Fibroblast of the conjunctiva (primary cell): ENCODE data around the gene PRKCB.
A peak's percentile ranks its signal among the peaks of the same experiment; 100 is the strongest.
"Not testable (repeated sequence)": the region's sequence is repeated elsewhere in the genome, so short reads cannot be mapped to it uniquely, and the experiment has no call there.

Experiments
- DNase-seq: peaks from one replicate; pipeline ENCODE4 v3.0.0-alpha.2; 2010; ENCODE audit warnings: low read depth

PRKCB gene

DNA sequence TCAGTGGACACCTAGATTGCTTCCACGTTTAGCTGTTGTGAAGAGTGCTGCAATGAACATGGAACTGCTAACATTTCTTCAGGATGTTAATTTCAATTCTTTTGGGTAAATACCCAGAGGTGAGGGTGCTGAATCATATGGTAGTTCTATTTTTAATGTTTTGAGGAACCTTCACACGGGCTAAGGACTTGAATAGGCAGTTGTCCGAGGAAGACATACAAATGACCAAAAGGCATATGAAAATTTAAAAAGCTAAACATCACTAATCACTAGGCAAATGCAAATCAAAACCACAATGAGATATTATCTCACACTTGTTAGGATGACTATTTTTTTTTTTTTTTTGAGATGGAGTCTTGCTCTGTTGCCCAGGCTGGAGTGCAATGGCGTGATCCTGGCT is 173.3 kb downstream of the PRKCB start:
- no peak for DNase-seq

DNA sequence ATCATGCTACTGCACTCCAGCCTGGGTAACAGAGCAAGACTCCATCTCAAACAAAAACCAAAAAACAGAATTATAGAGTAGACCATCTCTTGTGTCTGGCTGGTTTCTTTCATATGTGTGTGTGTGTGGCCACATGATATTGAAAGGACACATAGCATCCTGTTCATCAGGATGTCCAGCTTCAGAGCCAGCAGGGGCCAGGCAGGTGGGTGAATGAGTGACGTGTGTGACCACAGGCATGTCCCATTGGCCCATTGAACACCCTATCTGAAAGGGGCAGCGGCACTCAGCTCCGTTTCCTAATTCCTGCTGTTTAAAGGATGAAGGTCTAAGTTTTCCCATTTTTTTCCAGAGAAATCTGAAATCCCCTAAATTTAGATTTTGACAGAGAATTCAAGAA is 174.2 kb downstream of the PRKCB start:
- no peak for DNase-seq

DNA sequence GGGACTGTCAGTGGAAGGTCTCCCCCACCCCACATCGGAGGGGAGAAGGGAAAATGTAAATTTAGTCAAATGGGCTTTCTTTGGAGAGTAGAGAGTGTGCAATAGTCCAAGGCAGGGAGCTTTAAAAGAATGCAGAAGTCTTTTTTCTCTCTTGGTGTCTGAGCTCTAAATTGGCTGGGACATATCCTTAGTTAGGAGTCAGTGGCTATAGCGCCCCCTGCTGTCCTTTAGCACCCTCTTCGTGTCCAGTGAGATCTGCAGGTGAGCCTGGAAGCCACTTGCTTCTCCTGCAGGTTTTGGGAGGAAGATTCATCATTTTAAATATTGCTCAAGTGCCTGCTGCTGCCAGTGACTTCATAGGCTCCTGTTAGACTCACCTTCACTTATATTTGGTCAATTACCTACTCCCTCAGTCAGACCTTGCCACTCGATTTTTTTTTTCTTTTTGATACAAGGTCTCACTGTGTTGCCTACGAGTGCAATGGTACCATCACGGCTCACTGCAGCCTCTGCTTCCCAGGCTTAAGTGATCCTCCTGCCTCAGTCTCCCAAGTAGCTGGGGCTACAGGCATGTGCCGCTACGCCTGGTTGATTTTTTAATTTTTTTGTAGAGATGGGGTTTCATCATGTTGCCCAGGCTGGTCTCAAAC is 174.8 kb downstream of the PRKCB start:
- peak; percentile 40 for DNase-seq

DNA sequence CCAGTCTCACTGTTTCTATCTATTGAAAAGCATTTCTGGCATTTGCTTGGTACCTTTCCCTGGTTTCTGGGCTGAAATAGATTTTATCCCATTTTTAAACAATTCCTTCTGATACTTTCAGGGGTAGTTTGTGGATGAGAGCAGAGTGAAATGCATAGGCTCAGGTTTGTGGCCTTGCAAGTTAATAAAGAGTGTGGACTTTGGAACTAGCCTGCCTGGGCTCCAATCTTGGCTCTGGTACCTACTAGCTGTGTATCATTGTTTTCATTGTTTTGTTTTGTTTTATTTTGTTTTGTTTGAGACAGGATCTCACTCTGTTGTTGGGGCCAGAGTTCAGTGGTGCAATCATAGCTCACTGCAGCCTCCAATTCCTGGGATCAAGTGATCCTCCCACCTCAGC is 175.5 kb downstream of the PRKCB start:
- DNase-seq, result no peak

DNA sequence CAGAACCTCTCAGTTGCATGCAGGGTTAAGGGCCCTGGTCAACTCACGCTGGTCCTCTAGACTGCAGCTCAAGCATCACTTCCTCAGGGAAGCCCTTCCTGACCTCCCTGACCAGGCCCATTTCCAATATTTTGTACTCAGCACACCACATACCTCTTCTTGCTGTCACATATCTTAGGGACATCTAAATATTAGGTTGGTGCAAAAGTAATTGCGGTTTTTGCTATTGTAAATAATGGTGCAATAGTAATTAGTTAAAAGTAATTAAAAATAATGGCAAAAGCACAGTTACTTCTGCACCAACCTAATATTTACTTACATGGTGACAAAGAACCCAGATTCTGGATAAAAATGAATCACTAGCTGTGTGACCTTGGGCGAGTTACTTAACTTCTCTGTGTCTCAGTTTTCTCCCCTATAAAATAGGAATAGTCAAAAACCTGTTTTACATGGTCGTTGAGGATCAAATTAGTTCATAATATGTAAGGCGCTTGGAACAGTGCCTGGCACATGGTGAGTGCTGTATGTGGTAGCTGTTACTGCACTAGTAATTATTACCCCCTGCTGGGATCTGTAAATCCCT is 177.4 kb downstream of the PRKCB start:
- no peak for DNase-seq

DNA sequence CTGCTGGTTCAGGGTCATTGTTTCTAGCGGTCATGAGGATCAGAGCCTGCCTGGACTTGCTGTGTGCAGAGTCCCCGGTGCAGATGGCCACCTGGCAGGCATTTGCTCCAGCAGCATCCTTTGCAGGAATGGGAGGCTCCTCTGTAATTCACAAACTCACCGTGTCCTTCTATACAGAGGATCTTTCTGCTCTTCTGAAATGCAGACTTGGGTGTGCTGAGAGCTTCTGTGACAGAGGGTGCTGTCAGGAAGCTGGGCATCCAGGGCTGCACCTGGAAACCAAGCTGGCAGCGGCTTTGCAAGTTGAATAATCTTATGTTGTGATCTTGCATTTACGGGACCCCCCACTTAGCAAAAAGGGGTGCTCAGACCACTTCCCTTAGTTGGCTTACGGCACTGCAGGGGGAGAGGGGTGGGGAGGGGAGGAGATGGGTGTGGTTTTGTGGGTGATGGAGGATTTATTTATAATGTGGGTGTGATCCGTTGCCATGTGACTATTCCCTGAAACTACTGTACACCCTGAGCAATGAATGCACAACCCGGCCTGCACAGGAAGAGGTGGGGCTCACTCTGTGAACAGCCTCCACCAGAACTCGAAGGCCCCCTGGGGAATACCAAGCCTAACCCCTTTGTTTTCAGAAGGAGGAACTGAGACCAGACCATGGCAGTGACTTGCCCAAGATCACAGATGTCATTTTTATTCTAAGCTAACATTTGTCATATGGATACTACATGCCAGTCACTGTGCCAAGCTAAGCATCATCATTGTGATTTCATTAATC is 178.3 kb downstream of the PRKCB start:
- DNase-seq, result no peak

DNA sequence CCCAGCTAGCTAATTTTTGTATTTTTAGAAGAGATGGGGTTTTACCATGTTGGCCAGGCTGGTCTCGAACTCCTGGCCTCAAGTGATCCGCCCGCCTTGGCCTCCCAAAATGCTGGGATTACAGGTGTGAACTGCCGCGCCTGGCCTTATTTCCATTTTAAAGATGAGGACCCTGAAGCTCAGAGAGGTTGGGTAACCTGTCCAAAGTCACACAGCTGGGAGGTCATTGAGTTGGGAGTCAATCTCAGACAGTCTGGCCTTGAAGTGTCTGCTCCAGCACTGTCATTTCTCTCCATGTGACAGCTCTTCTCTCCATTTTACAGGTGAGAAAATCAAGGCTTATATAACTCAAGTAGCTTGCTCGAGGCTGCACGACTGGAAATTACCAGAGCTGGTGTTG is 179.2 kb downstream of the PRKCB start:
- not testable (repeated sequence) for DNase-seq

DNA sequence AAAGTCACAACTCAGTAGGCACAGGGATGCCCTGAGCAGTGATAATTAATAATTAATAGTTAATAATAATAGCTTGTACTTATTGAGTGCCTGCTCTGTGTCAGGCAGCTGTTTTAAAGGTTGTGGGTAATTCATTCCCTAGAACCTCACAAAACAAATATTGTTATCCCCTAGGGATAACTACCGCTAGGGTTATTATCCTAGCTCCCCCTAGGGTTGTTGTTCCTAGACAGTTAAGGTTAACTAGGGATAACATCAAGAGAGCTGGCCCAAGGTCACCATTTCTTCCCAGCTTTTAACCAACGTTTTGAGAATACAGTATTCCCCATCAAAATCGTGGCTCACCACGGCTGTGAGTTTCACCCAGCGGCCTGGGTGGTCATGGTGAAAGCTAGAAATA is 180.1 kb downstream of the PRKCB start:
- DNase-seq, result no peak

DNA sequence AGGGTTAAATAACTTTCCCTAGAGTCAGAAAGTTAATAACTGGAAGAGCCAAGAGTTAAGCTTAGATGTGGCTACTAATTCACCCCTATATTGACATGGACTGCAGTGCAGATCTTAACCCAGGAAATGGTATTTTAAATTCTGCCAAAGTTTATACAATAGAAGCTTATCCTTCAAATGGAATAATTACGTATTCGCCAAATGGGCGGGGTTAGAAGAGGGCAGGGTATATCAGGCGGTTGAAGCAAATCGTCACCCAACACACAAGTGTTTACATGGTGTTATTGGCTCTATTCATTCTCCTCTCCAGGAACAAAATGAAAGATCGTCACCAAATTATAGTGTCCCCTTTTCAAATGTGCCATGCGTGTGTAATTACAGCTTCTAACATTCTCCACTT is 182.7 kb downstream of the PRKCB start:
- DNase-seq, result no peak

DNA sequence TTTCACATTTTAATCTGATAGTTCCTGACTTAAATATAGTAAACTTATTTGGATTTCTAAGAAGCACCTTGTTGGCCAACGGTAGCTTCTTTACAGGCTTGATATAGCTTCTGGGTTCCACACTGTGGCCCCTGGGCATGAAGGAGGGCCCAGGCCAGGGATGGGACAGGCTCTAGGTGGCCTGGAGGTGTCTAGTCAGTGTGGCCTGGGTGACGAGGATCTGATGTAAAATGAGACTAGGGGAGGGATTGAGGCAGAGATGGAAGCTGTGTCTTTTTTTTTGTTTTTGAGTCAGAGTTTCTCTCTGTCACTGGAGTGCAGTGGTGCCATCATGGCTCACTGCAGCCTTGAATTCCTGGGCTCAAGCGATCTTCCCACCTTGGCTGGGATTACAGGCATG is 187.0 kb downstream of the PRKCB start:
- no peak for DNase-seq

DNA sequence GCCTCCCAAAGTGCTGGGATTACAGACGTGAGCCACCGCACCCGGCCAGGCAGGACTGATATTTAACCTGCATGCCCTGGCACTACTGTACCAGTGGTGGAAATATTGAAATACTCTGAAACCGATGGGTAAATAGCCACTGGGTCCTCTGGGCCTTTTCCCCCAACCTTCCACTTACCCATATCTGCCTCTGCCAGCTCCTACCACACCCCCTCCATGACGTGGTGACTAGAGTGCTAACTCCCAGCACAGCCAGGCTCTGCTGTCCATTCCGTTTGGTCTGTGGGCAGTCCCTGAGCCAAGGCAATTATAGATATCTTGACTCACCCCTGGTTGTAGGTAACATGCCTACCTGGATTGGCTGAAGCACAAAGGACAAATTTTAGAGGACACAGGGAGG is 187.8 kb downstream of the PRKCB start:
- DNase-seq, result no peak

DNA sequence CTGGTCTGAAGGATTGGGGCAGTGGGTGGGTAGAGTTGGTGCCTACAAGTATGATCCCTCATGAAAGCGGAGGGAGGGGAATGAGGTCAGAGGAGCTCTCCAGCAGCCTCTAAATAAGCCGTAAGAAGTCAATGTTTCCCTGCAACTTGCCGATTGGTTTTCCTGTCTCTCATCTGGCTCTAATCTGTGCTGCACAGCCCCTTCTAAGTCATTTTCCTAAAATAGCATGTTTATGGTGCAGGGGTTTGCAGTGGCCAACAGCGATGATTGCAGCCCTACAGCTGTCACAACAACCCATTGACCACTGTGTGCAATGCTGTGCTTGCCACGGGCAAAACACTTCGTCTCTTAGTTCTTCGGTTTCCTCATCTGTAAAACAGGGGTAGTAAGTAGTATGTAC is 189.2 kb downstream of the PRKCB start:
- DNase-seq, result no peak

DNA sequence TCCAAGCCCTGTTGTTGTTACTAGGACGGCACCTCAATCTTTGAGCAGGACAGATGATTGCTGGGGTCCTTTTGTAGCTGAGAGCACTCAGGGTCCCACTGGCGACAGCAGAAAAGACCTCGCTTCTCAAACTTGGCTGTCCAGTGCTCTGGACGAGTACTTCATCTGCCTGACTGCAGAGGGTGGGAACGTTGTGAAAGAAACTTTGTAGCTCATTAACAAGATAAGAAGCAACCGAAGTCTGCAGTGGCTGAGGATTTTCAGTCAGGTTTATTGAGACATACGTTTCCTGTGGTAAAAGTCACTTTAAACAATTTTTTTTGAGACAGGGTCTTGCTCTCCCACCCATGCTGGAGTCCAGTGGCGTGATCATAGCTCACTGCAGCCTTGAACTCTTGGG is 191.7 kb downstream of the PRKCB start:
- no peak for DNase-seq

DNA sequence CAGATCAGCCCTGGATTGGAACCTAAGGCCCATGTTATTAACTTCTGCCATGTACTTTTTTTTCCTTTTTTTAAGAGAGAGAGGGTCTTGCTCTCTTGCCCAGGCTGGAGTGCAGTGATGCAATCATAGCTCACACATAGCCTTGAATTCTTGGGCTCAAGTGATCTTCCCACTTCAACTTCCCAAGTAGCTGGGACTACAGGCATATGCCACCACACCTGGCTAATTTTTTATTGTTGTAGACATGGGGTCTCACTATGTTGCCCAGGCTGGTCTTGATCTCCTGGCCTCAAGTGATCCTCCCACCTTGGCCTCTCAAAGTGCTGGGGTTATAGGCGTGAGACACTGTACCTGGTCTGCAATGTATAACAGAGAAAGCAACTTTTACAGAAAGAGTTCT is 194.1 kb downstream of the PRKCB start:
- DNase-seq, result not testable (repeated sequence)

DNA sequence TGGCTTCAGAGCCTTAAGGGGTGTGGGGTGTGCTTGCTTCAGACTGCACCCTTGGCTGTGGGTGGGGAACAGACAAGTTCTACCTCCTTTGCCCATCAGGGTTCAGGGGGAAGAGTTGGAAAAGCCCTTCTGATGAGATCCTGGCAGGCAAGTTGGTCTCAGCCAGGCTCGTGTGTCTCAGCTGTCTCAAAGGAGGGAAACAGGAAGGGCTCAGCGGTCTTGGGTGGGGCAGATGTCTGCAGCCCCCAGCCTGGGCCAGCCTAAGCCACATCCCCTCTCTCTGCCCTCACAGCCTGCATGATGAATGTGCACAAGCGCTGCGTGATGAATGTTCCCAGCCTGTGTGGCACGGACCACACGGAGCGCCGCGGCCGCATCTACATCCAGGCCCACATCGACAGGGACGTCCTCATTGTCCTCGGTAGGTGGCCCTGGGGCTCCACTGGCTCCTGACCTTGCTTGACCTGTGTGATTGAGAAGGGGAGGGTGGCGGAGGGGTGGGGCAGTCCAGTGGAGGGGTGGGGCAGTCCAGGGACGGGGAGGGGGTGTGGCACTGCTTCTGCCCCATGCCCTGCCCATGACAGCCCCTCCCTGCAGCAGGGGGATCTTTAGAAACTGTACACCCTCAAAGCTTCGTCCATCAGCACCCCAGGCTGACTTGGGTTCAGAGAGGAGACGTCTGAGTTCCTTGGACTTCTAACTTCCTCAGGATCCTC is 199.5 kb downstream of the PRKCB start:
- no peak for DNase-seq

DNA sequence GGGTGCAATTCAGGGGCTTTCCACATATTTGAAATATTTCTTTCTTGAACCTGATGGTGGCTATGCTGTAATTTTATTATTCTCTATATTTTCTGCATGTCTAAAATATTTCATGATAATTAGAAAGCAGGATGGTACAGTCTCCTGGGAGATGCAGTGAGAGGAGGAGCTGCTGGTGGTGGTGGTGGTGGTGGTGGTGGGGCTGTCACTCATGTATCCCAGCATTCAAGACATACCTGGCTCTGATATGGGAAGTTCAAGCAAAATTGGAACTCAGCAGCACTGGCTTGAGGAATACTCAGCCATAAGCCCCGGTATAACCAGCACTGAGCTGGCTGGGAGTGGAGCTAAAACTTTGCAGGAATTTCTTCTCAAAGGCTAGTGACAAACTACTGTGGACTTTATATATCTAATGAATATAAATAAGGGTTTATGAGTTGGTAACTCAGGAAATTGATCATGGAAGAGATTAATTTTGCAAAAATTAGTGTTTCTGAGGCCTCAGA is 200.3 kb downstream of the PRKCB start:
- no peak for DNase-seq

DNA sequence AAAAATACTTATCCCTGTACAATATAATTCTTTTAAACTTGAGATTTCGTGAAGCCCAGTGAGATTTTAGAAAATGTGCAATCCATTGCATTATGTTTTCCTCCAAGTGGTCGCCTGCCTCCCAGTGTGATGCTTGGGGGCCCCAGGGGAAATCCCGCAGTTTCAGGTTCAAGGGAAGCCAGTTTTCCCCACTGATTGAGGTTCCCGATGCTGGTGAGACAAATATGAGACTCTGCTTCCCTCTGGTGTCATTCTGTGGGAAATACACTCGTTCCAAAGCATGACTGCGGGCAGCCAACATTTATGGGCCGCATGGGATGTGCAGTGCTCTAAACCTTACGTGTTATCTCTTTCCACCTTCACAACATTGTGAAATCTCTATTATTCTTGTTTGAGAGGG is 200.8 kb downstream of the PRKCB start:
- DNase-seq, result peak; percentile 8

DNA sequence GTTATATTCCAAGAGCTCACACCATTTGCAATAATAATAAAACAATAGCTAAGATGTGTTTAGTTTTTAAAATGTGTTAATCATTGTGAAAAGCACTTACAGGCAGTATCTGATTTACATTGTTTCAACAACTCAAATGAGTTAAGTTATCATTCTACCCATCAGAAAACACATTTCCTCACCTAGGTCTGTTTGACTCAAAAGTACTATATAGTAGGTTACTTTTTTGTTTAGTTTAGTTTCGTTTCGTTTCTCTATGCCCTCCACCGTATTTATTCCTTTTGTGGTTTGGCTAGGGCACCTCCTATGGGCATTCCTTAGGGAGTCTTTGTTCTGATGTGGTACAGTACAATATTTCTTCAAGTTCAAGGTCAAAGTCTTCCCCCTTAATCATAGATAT is 201.6 kb downstream of the PRKCB start:
- no peak for DNase-seq

DNA sequence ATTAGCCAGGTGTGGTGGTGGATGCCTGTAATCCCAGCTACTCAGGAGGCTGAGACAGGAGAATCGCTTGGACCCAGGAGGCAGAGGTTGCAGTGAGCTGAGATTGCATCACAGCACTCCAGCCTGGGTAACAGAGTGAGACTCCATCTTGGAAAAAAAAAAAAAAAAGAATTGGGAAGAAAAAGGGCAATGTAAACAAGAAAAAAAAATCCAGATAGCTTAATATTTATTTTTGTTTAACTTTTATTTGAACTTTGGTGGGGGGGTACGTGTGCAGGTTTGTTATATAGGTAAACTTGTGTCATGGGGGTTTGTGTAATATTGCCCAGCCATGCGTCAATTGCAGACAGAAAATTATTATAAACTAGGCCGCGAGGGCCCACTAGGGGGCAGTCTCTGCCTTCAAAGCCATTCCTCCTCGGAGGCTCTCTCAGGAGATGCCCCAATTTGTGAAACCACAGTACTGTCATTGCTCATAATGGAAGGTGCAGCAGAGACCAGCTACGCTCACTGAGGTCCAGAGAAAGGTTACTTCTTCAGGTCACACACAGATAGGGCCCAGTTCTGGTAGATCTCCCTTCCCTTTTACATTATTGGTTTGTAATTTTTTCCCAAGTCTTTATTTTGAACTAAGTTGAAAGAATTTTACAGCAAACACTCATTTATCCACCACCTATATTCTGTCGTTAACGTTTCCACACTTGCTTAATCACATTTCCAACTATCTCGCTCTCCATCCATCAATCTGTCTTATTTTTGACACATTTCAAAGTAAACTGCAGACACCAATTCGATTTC is 206.2 kb downstream of the PRKCB start:
- DNase-seq, result peak; percentile 9

DNA sequence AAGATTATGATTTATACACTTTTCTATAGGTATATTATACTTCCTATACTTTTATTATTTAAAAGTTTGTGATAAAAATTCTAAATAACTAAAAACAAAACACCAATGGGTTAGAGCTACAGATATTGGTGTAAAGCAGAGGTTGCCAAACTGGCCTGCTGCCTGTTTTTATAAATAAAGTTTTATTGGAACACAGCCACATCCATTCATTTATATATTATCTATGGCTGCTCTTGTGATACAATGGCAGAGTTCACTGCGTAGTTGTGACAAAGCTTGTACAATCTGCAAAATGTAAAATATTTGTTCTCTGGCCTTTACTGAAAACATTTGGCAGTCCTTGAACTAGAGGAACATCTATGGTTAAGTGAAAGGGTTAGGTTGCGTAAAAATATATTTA is 208.7 kb downstream of the PRKCB start:
- DNase-seq, result no peak

DNA sequence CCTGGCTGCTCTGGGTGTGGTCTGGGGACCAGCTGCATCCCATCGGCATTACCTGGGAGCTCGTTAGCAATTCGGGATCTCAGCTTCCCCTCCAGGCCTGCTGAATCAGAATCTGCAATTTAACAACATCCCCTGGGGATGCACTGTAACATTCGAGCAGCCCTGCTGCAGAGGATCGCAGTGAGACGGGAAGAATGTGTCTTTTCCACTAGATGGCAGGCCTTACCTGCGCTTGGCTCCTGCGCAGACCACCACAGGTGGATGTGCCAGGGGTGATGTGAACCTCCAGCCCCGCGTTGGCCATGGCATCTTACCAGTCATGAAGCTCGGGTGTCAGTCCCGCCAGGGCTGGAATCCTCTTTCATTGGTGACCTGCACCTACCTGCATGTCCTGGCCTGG is 209.9 kb downstream of the PRKCB start:
- DNase-seq, result no peak

DNA sequence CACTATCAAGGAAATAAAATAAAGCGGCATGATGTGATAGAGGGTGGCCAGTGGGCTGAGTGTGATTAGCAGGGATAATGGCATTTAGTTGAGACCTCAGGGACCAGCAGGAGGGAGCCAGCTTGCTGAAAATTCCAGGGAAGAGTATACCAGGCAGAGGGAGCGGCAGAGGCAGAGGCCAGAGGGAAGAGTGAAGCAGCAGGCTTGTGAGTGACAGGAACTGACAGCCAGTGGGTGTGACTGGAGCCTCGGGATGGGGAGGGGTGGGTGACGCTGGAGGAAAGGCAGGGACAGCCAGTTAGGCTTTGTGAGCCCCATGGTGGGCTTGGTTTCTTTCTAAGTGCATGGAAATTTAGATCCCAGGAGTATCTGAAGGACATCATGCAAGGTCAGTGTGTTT is 210.7 kb downstream of the PRKCB start:
- no peak for DNase-seq
